ENCODE measurements around the gene SMARCA1.

SMARCA1 gene

GRCh38 chrX:129427267-129427666, 96.0 kb downstream of the SMARCA1 start:
- Histone ChIP-seq H3K4me1 (no peaks in the 10 kb centered on the region), H3K36me3 (no peaks in the 10 kb centered on the region), H3K4me3 (no peak overlapping the region), H3K4me2 (no peak overlapping the region), H3K9me3 (peaks cover 3% of the 10 kb centered on the region; the same call in 1 of the 2 replicates), H3K9ac (no peak overlapping the region), H3K27ac (no peak overlapping the region), H3K27me3 (peaks cover 28% of the 10 kb centered on the region), H4K20me1 (no peaks in the 10 kb centered on the region)
- TF ChIP-seq Cebpa-rat (IDR thresholded peaks at IDR 0.05): no peak

DNA sequence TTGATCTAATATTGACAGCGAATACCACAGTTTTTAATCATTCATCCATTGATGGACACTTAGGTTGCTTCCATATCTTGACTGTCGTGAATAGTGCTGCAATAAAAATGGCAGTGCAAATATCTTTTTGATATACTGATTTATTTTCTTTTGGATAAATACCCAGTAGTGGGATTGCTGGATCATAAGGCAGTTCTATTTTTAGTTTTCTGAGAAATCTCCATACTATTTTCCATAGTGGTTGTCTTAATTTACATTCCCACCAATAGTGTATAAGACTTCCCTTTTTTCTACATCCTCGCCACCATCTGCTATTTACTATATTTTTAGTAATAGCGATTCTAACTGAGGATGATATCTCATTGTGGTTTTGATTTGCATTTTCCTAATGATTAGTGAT, 100.1 kb downstream of the SMARCA1 start:
- H3K4me2 ChIP-seq: no peak overlapping the region
- no peak overlapping the region for H3K27ac ChIP-seq
- H3K4me3 ChIP-seq: no peak overlapping the region
- H3K27me3 ChIP-seq: peaks cover 33% of the 10 kb centered on the region
- H4K20me1 ChIP-seq: no peaks in the 10 kb centered on the region
- no peaks in the 10 kb centered on the region for H3K4me1 ChIP-seq
- H3K9ac ChIP-seq: no peak overlapping the region
- H3K9me3 ChIP-seq: peaks cover 3% of the 10 kb centered on the region; the same call in 1 of the 2 replicates
- no peaks in the 10 kb centered on the region for H3K36me3 ChIP-seq
- TF ChIP-seq Cebpa-rat (IDR thresholded peaks at IDR 0.05): no peak

- no peak overlapping the region for H3K4me3 ChIP-seq
- no peak overlapping the region for H3K9ac ChIP-seq
- no peaks in the 10 kb centered on the region for H3K9me3 ChIP-seq
- H4K20me1 ChIP-seq: no peaks in the 10 kb centered on the region
- no peak for TF ChIP-seq Cebpa-rat (IDR thresholded peaks at IDR 0.05)
- no peak overlapping the region for H3K27ac ChIP-seq
- H3K4me1 ChIP-seq: no peaks in the 10 kb centered on the region
- H3K4me2 ChIP-seq: no peak overlapping the region
- H3K27me3 ChIP-seq: peaks cover 21% of the 10 kb centered on the region
- H3K36me3 ChIP-seq: no peaks in the 10 kb centered on the region
Measured at GRCh38 chrX:129404670-129405008, 118.7 kb downstream of the SMARCA1 start.

DNA sequence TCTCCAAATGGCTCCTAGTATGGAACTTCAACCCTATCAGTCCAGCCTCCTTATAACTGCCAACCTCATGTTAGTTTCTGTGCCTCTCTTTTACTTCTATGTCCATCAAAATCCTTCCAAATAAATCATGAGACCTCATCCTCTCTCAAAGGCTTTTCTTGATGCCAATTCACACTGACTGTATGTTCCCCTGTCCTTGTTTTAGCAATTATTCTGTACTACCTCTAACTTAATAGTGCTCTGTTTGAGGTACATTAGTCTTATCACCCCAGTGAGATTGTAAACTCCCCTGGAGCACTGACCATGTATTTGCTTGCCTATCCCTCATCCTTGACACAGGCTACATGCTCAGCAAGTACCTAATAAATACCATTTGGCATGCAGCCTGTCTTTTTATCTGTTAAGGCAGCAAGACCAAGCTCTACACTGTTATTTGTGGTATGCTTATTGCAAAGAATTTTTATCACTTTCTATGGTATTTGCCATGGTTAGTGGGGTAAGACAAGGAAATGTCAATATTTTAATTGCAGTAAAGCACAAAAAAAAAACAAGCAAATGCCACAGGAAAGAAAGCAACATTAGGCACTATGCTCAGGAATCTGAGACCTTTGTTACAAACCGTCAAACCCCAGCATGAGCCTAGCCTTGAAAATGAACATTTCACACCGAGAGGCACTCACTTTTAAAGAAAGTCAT, 119.2 kb downstream of the SMARCA1 start:
- Histone ChIP-seq H3K9ac (no peak overlapping the region), H4K20me1 (no peaks in the 10 kb centered on the region), H3K9me3 (no peaks in the 10 kb centered on the region), H3K27ac (no peak overlapping the region), H3K27me3 (peaks cover 21% of the 10 kb centered on the region), H3K36me3 (no peaks in the 10 kb centered on the region), H3K4me1 (no peaks in the 10 kb centered on the region), H3K4me2 (no peak overlapping the region), H3K4me3 (no peak overlapping the region)
- no peak for TF ChIP-seq Cebpa-rat (IDR thresholded peaks at IDR 0.05)
